ENCODE data around the gene NR3C2.

NR3C2 gene

DNA sequence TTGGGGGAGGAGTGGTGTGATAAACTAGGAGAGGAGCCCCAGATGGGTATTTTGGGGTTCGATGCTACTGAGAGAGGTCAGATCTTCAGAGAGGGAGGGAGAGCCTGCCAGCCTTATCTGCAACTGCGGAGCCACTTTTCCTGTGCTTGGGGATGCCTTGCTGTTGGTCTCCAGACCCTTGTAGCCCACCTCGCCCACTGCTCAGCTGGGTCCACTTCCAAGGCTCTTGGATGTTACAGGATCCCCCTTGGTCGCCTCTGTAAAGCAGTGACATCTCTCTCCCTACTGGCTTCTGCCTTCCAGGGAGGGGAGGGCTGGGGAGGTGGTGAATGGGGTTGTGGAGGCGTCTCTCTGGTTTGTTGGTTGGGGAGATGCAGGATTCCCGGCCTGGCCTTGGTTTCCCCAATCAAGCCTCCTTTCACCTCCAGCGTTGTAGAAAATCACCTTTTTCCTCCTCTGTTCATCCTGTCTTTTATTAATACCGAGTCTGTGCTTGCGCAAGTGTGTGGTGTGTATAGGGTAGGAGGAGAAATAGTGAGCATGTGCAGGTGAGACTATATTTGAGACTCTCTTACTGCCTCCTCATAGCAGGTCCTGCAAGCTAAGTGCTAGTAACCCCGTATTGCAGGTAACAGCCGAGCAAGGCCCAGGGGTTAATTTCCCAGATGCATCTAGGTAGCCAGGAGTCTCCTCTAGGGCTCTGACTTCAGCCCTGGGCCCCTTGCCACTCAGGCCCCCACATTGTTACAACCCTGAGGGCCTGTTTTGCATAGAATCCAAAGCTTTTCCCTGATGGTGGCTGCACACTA is 372.9 kb downstream of the NR3C2 start:
- no peak for DNase-seq
- Histone ChIP-seq H3K27me3 (replicated peaks) (no peaks in the 10 kb centered on the region), H3K27ac (no peak overlapping the region)

DNA sequence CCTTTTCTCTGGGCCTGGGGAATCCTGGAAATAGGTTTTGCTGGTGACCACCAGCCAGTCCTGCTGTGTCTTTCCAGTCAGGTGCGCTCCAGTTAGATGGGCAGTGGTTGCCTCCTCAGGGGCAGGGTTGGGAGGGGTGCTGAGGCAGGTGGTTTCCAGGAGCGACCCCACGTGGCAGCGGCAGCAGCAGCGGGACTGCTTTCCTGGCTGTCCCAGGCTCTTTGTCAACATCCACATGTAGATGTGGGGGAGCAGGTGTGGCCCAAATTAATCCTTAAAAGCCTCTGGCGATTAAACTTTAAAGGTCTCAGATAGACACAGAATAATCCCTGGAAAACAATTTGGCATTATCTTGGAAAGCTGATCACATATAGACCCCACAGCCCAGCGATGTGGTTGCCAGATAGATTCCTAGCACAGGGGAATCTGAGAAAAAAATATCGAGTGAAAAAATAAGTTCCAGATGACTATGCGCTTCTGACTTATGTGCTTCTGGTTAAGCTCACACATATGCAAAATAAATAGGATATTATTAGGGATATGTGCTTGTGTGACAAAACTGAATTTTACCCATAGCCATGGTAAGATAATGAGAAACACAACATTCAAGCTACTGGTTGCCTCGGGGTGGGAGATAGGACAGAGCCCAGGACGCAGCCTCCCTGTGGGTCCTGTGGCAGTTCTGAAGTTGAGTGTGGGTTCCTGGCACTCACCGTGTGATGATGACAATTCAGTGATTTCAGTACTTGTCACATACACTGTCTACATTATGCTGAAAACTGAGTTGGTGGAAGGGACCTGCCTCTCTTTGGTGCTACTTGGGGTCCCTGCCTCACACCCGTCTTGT is 373.9 kb downstream of the NR3C2 start:
- Histone ChIP-seq H3K4me3 (ENCODE audit: low read depth, low read length) (no peak overlapping the region), H3K27ac (no peak overlapping the region), H3K27me3 (replicated peaks) (no peaks in the 10 kb centered on the region), H3K36me3 (replicated peaks) (peaks cover 18% of the 10 kb centered on the region)
- TF ChIP-seq CTCF (IDR thresholded peaks at IDR 0.05; ENCODE audit: low read depth, low read length, missing control alignments) = no peak
- in situ Hi-C loops (cut with HindIII; ENCODE audit: low pct_ligation_motif_present, low sequenced_read_pairs) = no loop called here
- DNase-seq = no peak

More for the DNA sequence above, 372.9 kb downstream of the NR3C2 start:
- in situ Hi-C loops (cut with HindIII; ENCODE audit: low pct_ligation_motif_present, low sequenced_read_pairs) = no loop called here
- Histone ChIP-seq H3K4me3 (ENCODE audit: low read depth, low read length) (no peak overlapping the region), H3K36me3 (replicated peaks) (peaks cover 18% of the 10 kb centered on the region)
- no peak for TF ChIP-seq CTCF (IDR thresholded peaks at IDR 0.05; ENCODE audit: low read depth, low read length, missing control alignments)

DNA sequence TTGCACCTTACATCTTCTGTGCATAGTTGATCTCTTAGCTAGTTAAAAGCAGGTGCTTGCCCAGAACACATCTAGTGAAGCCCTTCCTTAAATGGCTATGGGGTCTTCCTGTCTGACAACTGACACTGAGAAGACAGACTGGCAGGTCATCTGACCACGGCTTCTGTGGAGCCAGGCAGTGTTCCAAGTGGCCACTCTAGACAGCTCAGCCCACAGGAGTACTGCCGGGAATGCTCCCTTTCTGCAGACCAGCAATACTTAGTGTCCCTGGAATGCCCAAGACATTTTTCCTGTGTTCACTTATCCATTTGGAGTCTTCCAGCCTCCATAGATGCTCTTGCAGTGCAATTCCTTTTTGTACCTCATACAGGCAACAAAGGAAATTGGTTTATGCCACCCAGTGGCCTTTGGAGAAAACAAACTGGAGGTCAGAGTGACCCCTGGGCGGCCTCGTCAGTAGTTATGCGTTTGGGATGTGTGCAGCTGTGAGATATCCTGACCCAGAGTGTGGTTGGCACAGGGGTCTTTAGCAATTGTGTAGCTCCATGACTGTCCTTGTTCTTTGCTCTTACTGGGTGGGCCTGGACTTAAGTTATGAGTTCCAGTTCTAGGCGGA is 374.8 kb downstream of the NR3C2 start:
- TF ChIP-seq CTCF (IDR thresholded peaks at IDR 0.05; ENCODE audit: low read depth, low read length, missing control alignments) = peak; percentile 5
- Histone ChIP-seq H3K36me3 (replicated peaks) (peaks cover 11% of the 10 kb centered on the region), H3K27me3 (replicated peaks) (no peaks in the 10 kb centered on the region), H3K4me3 (ENCODE audit: low read depth, low read length) (no peak overlapping the region), H3K27ac (no peak overlapping the region)
- no peak for DNase-seq
- in situ Hi-C loops (cut with HindIII; ENCODE audit: low pct_ligation_motif_present, low sequenced_read_pairs) = no loop called here

DNA sequence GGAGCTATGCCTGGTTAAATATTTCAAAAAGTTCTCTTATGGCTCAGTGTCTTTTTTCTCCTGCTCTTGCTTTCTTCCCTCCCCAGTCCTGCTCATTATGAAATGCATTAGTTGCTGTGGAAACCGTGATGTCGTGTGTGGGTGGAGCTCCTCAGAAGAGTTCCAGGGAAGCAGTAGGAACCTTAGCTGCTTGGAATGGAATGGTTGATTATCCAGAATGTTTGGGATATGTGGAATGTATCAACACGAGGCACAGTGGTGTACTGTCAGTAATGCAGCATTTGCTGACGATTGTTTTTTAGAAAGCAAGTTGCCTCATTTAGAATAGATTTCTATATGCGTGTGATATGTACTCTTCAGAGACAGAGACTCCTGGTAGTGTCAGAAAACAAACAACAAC is 377.1 kb downstream of the NR3C2 start:
- Histone ChIP-seq H3K27ac (no peak overlapping the region), H3K36me3 (replicated peaks) (peaks cover 9% of the 10 kb centered on the region), H3K4me3 (ENCODE audit: low read depth, low read length) (no peak overlapping the region), H3K27me3 (replicated peaks) (no peaks in the 10 kb centered on the region)
- in situ Hi-C loops (cut with HindIII; ENCODE audit: low pct_ligation_motif_present, low sequenced_read_pairs) = no loop called here
- DNase-seq = peak; percentile 47
- TF ChIP-seq CTCF (IDR thresholded peaks at IDR 0.05; ENCODE audit: low read depth, low read length, missing control alignments) = no peak

- TF ChIP-seq CTCF (IDR thresholded peaks at IDR 0.05; ENCODE audit: low read depth, low read length, missing control alignments) = no peak
- Histone ChIP-seq H3K27me3 (replicated peaks) (no peaks in the 10 kb centered on the region), H3K36me3 (replicated peaks) (peaks cover 9% of the 10 kb centered on the region), H3K4me3 (ENCODE audit: low read depth, low read length) (no peak overlapping the region), H3K27ac (no peak overlapping the region)
- in situ Hi-C loops (cut with HindIII; ENCODE audit: low pct_ligation_motif_present, low sequenced_read_pairs) = no loop called here
- no peak for DNase-seq
These were observed 377.8 kb downstream of the NR3C2 start for GRCh38 chr4:148064451-148064850.

All from brain microvascular endothelial cell (primary cell).